ENCODE data around the gene IGF2R. TPM values are rescaled to one million over a fixed set of nuclear protein-coding genes. Genes with fewer than 3 reads are reported as not detected.

The IGF2R gene
- total and polyA plus RNA-seq, 5 donors from 2014 or later = 8.8 to 71.2 (median 10.0) TPM

DNA sequence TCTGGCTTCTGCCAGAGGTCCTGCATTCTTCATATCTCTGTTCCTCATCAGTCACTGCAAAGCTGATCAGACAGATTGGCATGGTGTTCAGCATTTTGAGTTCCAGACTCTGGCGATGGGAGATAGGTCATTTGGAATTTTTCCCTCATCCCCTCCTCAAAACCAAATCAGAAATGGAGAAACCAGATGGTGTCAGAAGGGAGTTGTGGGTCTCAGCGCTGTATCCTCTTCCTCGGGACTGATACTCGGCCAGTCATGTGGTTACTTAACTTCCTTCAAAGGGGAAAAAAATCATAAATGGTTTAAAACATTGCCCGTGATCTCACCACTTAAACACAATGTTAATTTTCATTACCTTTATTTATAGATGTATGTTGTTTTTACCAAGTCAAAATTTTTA is 75.8 kb downstream of the IGF2R start:
- H3K27ac Mint-ChIP-seq = no peak overlapping the region
- H3K36me3 Mint-ChIP-seq = peaks cover 79% of the 10 kb centered on the region

DNA sequence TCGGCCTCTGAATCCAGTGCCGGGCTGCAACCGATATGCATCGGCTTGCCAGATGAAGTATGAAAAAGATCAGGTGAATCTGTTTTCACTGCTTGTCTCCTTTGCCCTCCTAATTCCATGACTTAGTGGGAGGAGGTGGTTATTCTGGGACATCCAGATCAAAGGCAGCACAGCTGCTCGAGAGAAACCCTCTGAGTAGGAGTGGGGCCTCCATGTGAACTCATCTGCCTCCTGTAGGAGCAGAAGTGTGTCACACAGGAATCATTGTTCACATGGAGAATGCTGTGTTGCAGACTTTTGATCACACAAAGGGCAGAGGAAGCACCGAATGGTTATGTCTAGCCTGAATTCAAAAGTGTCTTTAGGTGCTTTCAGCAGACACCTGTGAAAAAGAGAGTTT is 79.6 kb downstream of the IGF2R start:
- Mint-ChIP-seq H3K4me1 (peaks cover 9 to 13% (median 12%) of the 10 kb centered on the region in 4 donors), H3K4me3 (no peak overlapping the region), H3K27ac (no peak overlapping the region), H3K36me3 (peaks cover 87% of the 10 kb centered on the region), H3K27me3 (no peaks in the 10 kb centered on the region), H3K9me3 (no peaks in the 10 kb centered on the region)
- Histone ChIP-seq H3K4me1 (ENCODE audit: control insufficient read depth, insufficient read depth, low read length, poor library complexity, severe bottlenecking) (no peaks in the 10 kb centered on the region), H3K36me3 (ENCODE audit: control insufficient read depth, insufficient read depth, low read length) (peaks cover 88% of the 10 kb centered on the region), H3K27ac (ENCODE audit: insufficient read depth, low read length, poor library complexity, severe bottlenecking) (no peak overlapping the region), H3K4me3 (ENCODE audit: low read depth, low read length) (no peak overlapping the region), H3K9me3 (ENCODE audit: control insufficient read depth in 2 of 2, low read length in 2 of 2) (no peaks in the 10 kb centered on the region), H3K27me3 (ENCODE audit: control insufficient read depth, insufficient read depth, low read length) (no peaks in the 10 kb centered on the region)
- no peak for ATAC-seq (ENCODE audit: low read depth in 2 of 2)
- DNase-seq = no peak

More for the DNA sequence above, 75.8 kb downstream of the IGF2R start:
- no peaks in the 10 kb centered on the region for H3K27me3 Mint-ChIP-seq
- ATAC-seq (ENCODE audit: low read depth in 2 of 2) (no peak), DNase-seq (no peak)
- Histone ChIP-seq H3K27ac (ENCODE audit: insufficient read depth, low read length, poor library complexity, severe bottlenecking) (no peak overlapping the region), H3K4me1 (ENCODE audit: control insufficient read depth, insufficient read depth, low read length, poor library complexity, severe bottlenecking) (no peaks in the 10 kb centered on the region), H3K4me3 (ENCODE audit: low read depth, low read length) (no peak overlapping the region), H3K9me3 (ENCODE audit: control insufficient read depth in 2 of 2, low read length in 2 of 2) (no peaks in the 10 kb centered on the region), H3K27me3 (ENCODE audit: control insufficient read depth, insufficient read depth, low read length) (no peaks in the 10 kb centered on the region), H3K36me3 (ENCODE audit: control insufficient read depth, insufficient read depth, low read length) (peaks cover 98% of the 10 kb centered on the region)
- peaks cover 0 to 7% (median 1%) of the 10 kb centered on the region in 4 donors for H3K4me1 Mint-ChIP-seq
- H3K4me3 Mint-ChIP-seq = no peak overlapping the region
- no peaks in the 10 kb centered on the region for H3K9me3 Mint-ChIP-seq

DNA sequence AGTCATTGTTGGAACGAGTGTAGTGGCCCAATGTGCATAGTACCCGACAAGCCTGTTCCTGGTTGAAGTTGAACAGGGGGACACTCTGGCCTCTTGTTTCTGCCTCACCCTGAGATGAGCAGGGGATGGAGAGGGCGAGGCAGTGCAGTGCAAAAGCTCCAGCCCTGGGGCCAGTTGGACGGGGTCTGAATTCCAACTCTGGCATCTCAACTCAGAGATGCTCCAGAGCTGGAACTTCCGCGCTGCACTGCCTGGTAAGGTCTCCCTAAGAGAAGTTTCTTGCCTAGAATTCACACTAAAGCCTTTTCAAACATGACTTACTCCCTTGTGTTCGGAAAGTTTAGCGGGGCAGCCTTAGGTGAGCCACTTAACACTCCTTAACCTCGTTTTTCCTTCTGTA is 80.5 kb downstream of the IGF2R start:
- H3K36me3 Mint-ChIP-seq = peaks cover 84% of the 10 kb centered on the region
- Histone ChIP-seq H3K9me3 (ENCODE audit: control insufficient read depth in 2 of 2, low read length in 2 of 2) (no peaks in the 10 kb centered on the region), H3K27me3 (ENCODE audit: control insufficient read depth, insufficient read depth, low read length) (no peaks in the 10 kb centered on the region), H3K27ac (ENCODE audit: insufficient read depth, low read length, poor library complexity, severe bottlenecking) (no peak overlapping the region), H3K4me3 (ENCODE audit: low read depth, low read length) (no peak overlapping the region), H3K4me1 (ENCODE audit: control insufficient read depth, insufficient read depth, low read length, poor library complexity, severe bottlenecking) (no peaks in the 10 kb centered on the region), H3K36me3 (ENCODE audit: control insufficient read depth, insufficient read depth, low read length) (peaks cover 88% of the 10 kb centered on the region)
- DNase-seq (no peak), ATAC-seq (ENCODE audit: low read depth in 2 of 2) (no peak)
- H3K9me3 Mint-ChIP-seq = no peaks in the 10 kb centered on the region
- peaks cover 9 to 13% (median 12%) of the 10 kb centered on the region in 4 donors for H3K4me1 Mint-ChIP-seq
- H3K4me3 Mint-ChIP-seq = no peak overlapping the region
- no peaks in the 10 kb centered on the region for H3K27me3 Mint-ChIP-seq
- no peak overlapping the region for H3K27ac Mint-ChIP-seq

DNA sequence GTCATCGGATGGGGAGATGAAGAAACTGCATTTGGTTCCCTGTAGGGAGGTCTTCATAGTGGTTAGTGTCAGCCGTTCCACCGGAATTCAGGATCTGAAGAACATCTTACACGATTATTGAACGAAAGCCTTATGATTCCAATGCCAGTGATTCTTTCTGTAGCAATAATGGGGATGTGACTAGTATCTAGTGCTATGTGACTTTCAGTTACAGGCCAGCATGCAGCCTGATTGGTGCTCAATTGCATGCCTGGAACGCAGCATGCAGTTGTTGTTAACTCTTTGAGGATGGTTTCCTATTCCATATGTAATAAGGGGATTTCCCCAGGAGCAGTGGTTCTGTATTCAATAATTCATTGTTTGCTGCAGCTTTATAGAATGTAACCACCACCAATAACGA is 81.1 kb downstream of the IGF2R start:
- no peaks in the 10 kb centered on the region for H3K27me3 Mint-ChIP-seq
- Histone ChIP-seq H3K27ac (ENCODE audit: insufficient read depth, low read length, poor library complexity, severe bottlenecking) (no peak overlapping the region), H3K4me1 (ENCODE audit: control insufficient read depth, insufficient read depth, low read length, poor library complexity, severe bottlenecking) (no peaks in the 10 kb centered on the region), H3K4me3 (ENCODE audit: low read depth, low read length) (no peak overlapping the region), H3K36me3 (ENCODE audit: control insufficient read depth, insufficient read depth, low read length) (peaks cover 88% of the 10 kb centered on the region), H3K27me3 (ENCODE audit: control insufficient read depth, insufficient read depth, low read length) (no peaks in the 10 kb centered on the region), H3K9me3 (ENCODE audit: control insufficient read depth in 2 of 2, low read length in 2 of 2) (no peaks in the 10 kb centered on the region)
- DNase-seq (no peak), ATAC-seq (ENCODE audit: low read depth in 2 of 2) (no peak)
- peaks cover 80% of the 10 kb centered on the region for H3K36me3 Mint-ChIP-seq
- peaks cover 9 to 13% (median 12%) of the 10 kb centered on the region in 4 donors for H3K4me1 Mint-ChIP-seq
- no peak overlapping the region for H3K27ac Mint-ChIP-seq
- no peak overlapping the region for H3K4me3 Mint-ChIP-seq
- H3K9me3 Mint-ChIP-seq = no peaks in the 10 kb centered on the region

DNA sequence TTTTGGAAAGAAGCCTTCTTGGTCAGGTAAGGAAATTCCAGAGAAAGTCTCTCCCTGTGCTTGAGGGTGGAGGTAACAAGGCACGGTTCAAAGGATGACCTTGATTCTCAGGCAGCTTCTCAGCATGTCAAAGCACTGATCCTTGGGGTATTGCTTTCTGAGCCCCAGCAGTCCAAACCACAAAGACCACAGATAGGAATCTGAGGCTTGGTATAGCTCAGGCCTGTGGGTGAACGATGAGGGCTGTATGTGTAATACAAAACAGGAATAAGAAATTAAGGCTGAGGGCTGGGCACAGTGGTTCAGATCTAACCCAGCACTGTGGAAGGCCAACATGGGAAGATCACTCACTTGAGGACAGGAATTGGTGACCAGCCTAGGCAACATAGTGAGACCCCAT is 82.5 kb downstream of the IGF2R start:
- no peaks in the 10 kb centered on the region for H3K9me3 ChIP-seq (ENCODE audit: control insufficient read depth in 2 of 2, low read length in 2 of 2)
- no peaks in the 10 kb centered on the region for H3K27me3 ChIP-seq (ENCODE audit: control insufficient read depth, insufficient read depth, low read length)
- H3K4me1 ChIP-seq (ENCODE audit: control insufficient read depth, insufficient read depth, low read length, poor library complexity, severe bottlenecking) = no peaks in the 10 kb centered on the region
- peaks cover 74% of the 10 kb centered on the region for H3K36me3 Mint-ChIP-seq
- H3K27ac ChIP-seq (ENCODE audit: insufficient read depth, low read length, poor library complexity, severe bottlenecking) = no peak overlapping the region
- no peaks in the 10 kb centered on the region for H3K27me3 Mint-ChIP-seq
- peaks cover 9 to 13% (median 12%) of the 10 kb centered on the region in 4 donors for H3K4me1 Mint-ChIP-seq
- ATAC-seq (ENCODE audit: low read depth in 2 of 2) (no peak), DNase-seq (peak in 1 of 3 donors; percentile 15)
- no peak overlapping the region for H3K4me3 Mint-ChIP-seq
- H3K4me3 ChIP-seq (ENCODE audit: low read depth, low read length) = no peak overlapping the region
- peaks cover 0 to 1% (median 0%) of the 10 kb centered on the region in 7 donors for H3K9me3 Mint-ChIP-seq
- peak overlapping the region in 2 of 3 donors; percentile 76 to 84 for H3K27ac Mint-ChIP-seq
- H3K36me3 ChIP-seq (ENCODE audit: control insufficient read depth, insufficient read depth, low read length) = peaks cover 87% of the 10 kb centered on the region

DNA sequence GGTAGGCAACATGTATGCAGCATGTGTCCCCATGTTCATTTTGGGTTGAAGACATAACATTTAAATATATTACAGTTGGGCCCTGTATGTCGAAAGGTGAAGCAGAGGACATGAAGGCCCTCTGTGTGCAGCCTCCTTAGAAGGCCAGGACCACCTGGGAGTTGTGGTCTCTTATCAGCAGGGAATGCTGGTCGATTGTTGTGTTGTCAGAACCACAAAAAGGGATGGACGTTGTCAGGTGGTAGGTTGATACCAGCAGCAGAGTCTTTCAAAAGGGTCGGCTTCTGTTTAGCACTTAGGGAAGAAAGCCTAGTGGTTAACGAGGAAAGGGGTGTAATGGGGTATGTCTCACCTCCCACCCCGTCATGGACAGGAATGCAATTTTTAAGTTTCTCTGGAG is 85.4 kb downstream of the IGF2R start:
- Histone ChIP-seq H3K27me3 (ENCODE audit: control insufficient read depth, insufficient read depth, low read length) (no peaks in the 10 kb centered on the region), H3K4me1 (ENCODE audit: control insufficient read depth, insufficient read depth, low read length, poor library complexity, severe bottlenecking) (no peaks in the 10 kb centered on the region), H3K9me3 (ENCODE audit: control insufficient read depth in 2 of 2, low read length in 2 of 2) (no peaks in the 10 kb centered on the region), H3K4me3 (ENCODE audit: low read depth, low read length) (no peak overlapping the region), H3K36me3 (ENCODE audit: control insufficient read depth, insufficient read depth, low read length) (peaks cover 86% of the 10 kb centered on the region), H3K27ac (ENCODE audit: insufficient read depth, low read length, poor library complexity, severe bottlenecking) (no peak overlapping the region)
- DNase-seq (no peak), ATAC-seq (ENCODE audit: low read depth in 2 of 2) (no peak)
- Mint-ChIP-seq H3K4me1 (peaks cover 9 to 17% (median 14%) of the 10 kb centered on the region in 4 donors), H3K27ac (no peak overlapping the region), H3K27me3 (no peaks in the 10 kb centered on the region), H3K4me3 (no peak overlapping the region), H3K36me3 (peaks cover 73% of the 10 kb centered on the region), H3K9me3 (peaks cover 0 to 1% (median 0%) of the 10 kb centered on the region in 7 donors)

DNA sequence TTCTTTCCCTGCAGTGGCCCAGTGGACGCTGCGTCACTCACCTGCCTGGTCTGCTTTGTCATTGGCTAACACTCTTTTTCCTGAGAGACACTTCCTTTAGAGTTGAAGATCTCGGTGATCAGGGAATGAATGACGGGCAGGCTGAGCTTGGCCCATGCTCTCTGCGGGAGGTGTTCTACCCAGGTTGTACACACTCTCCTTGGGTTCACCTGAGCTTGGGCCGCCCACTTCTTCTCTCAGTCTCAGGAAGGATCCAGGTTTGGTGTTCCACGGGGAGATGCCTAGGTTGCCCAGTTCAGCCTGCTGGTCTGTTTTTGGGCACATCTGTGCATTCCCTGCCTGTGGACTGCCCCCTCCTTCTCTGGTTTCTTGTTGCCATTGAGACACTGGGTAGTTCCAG is 86.0 kb downstream of the IGF2R start:
- Mint-ChIP-seq H3K4me3 (no peak overlapping the region), H3K27me3 (no peaks in the 10 kb centered on the region), H3K9me3 (peaks cover 0 to 1% (median 0%) of the 10 kb centered on the region in 7 donors), H3K4me1 (peaks cover 9 to 17% (median 14%) of the 10 kb centered on the region in 4 donors), H3K36me3 (peaks cover 72% of the 10 kb centered on the region), H3K27ac (no peak overlapping the region)
- Histone ChIP-seq H3K27ac (ENCODE audit: insufficient read depth, low read length, poor library complexity, severe bottlenecking) (no peak overlapping the region), H3K4me1 (ENCODE audit: control insufficient read depth, insufficient read depth, low read length, poor library complexity, severe bottlenecking) (no peaks in the 10 kb centered on the region), H3K4me3 (ENCODE audit: low read depth, low read length) (no peak overlapping the region), H3K9me3 (ENCODE audit: control insufficient read depth in 2 of 2, low read length in 2 of 2) (no peaks in the 10 kb centered on the region), H3K36me3 (ENCODE audit: control insufficient read depth, insufficient read depth, low read length) (peaks cover 86% of the 10 kb centered on the region), H3K27me3 (ENCODE audit: control insufficient read depth, insufficient read depth, low read length) (no peaks in the 10 kb centered on the region)
- no peak for DNase-seq
- no peak for ATAC-seq (ENCODE audit: low read depth in 2 of 2)

DNA sequence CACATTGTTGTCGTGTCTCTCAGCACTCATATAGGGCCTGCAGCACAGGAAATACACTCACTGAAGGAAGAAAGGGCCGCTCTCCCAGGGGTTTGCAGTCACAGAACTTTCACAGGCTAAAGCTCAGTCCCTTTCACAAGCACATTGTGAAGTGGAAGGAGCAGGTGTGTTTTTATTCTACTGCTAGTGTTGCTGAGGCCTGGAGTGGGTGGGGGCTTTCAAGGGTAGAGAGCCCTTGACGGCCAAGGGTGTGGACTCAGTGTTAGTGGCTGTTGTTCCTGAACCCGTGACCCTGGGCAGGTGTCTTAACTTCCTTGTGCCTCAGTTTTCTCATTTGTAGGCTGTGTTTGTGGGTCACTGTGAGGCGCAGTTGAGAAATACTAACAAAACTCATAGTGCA is 86.5 kb downstream of the IGF2R start:
- Histone ChIP-seq H3K9me3 (ENCODE audit: control insufficient read depth in 2 of 2, low read length in 2 of 2) (no peaks in the 10 kb centered on the region), H3K27ac (ENCODE audit: insufficient read depth, low read length, poor library complexity, severe bottlenecking) (no peak overlapping the region), H3K36me3 (ENCODE audit: control insufficient read depth, insufficient read depth, low read length) (peaks cover 86% of the 10 kb centered on the region), H3K4me3 (ENCODE audit: low read depth, low read length) (no peak overlapping the region), H3K4me1 (ENCODE audit: control insufficient read depth, insufficient read depth, low read length, poor library complexity, severe bottlenecking) (no peaks in the 10 kb centered on the region), H3K27me3 (ENCODE audit: control insufficient read depth, insufficient read depth, low read length) (no peaks in the 10 kb centered on the region)
- ATAC-seq (ENCODE audit: low read depth in 2 of 2) = no peak
- no peak for DNase-seq
- H3K4me1 Mint-ChIP-seq = peaks cover 9 to 15% (median 14%) of the 10 kb centered on the region in 4 donors
- no peaks in the 10 kb centered on the region for H3K27me3 Mint-ChIP-seq
- H3K27ac Mint-ChIP-seq = no peak overlapping the region
- H3K36me3 Mint-ChIP-seq = peaks cover 69% of the 10 kb centered on the region
- no peak overlapping the region for H3K4me3 Mint-ChIP-seq
- H3K9me3 Mint-ChIP-seq = peaks cover 0 to 1% (median 0%) of the 10 kb centered on the region in 7 donors
